ENCODE results near the gene AP4M1.
"Not testable (repeated sequence)": the region's sequence is repeated elsewhere in the genome, so short reads cannot be mapped to it uniquely, and the experiment has no call there.

Gene AP4M1

GRCh38 chr7:100137851-100138760 is 36.7 kb downstream of the AP4M1 start:
- DNase-seq, result no peak

GRCh38 chr7:100141555-100141949 is 40.1 kb downstream of the AP4M1 start:
- DNase-seq, result no peak

GRCh38 chr7:100142461-100142860 is 41.0 kb downstream of the AP4M1 start:
- no peak for DNase-seq

GRCh38 chr7:100146350-100146749 is 44.9 kb downstream of the AP4M1 start:
- not testable (repeated sequence) for DNase-seq

GRCh38 chr7:100147278-100147677 is 45.8 kb downstream of the AP4M1 start:
- no peak for DNase-seq

- no peak for DNase-seq
Observed at GRCh38 chr7:100148225-100148558, 46.7 kb downstream of the AP4M1 start.

GRCh38 chr7:100148559-100149328 is 47.3 kb downstream of the AP4M1 start, which contains the start of gene LAMTOR4:
Gene LAMTOR4, plus strand, starts transcription at chr7:100148918. Its CDS starts 55 bp downstream, at chr7:100148973.
- peak; percentile 97 to 98 for DNase-seq

GRCh38 chr7:100152404-100152803 is 51.0 kb downstream of the AP4M1 start:
- DNase-seq, result peak; percentile 69 to 74

- no peak for DNase-seq
Observed at GRCh38 chr7:100152937-100153666, 51.7 kb downstream of the AP4M1 start.

- DNase-seq, result no peak
Observed at GRCh38 chr7:100153708-100154535, 52.5 kb downstream of the AP4M1 start.

- DNase-seq, result no peak
Observed at GRCh38 chr7:100154651-100155491, 53.4 kb downstream of the AP4M1 start.

GRCh38 chr7:100155553-100156317 is 54.3 kb downstream of the AP4M1 start:
- DNase-seq, result no peak

- peak; percentile 38 to 56 for DNase-seq
Observed at GRCh38 chr7:100156331-100157068, 55.1 kb downstream of the AP4M1 start.

- no peak for DNase-seq
Observed at GRCh38 chr7:100157069-100157333, 55.6 kb downstream of the AP4M1 start.

- peak; percentile 65 to 78 for DNase-seq
Observed at GRCh38 chr7:100157334-100158228, 56.1 kb downstream of the AP4M1 start.

Data from inflammatory macrophage treated with lipopolysaccharide for 1 hour (primary cell).